ENCODE measurements around the gene ZNF212.

Gene ZNF212

DNA sequence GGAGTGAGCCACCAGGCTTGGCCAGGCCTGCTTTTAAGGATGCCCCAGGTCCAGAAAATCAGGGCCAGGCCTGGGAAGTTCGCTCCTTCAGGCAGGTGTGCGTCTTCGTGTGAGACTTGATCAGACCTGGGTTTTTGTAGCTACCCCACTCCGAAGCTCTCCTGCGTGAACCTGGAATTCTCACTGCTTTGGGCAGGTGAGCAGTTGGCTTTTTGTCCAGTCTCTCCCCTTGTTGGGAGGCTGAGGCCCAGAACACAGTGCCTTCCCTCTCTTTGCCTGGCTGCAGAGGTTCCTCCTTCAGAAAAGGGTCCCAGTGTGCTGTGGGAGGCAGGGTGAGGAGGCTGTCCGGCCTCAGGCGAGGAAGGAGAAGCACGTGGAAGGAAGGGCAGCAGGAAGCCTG is 49.8 kb downstream of the ZNF212 start:
- no peak for DNase-seq

DNA sequence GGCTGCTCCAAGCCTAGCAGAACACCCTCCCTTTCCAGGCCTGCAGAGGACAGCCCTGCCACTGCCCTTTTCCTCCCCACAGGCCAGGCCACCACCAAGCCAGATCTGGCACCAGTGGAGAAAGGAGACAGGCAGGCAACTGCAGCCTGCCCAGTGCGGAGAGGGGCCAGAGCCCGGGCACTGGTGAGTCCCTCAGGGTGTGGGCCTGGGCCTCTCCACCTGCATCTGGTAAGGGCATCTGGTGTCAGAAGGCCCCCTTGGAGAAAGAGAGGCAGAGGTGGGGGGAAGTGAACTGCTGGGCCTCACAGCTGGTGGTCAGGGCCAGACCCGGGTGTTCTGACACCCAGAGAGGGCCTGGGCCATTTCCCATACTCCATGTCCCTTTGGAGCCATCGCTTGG is 50.4 kb downstream of the ZNF212 start:
- DNase-seq, result no peak

DNA sequence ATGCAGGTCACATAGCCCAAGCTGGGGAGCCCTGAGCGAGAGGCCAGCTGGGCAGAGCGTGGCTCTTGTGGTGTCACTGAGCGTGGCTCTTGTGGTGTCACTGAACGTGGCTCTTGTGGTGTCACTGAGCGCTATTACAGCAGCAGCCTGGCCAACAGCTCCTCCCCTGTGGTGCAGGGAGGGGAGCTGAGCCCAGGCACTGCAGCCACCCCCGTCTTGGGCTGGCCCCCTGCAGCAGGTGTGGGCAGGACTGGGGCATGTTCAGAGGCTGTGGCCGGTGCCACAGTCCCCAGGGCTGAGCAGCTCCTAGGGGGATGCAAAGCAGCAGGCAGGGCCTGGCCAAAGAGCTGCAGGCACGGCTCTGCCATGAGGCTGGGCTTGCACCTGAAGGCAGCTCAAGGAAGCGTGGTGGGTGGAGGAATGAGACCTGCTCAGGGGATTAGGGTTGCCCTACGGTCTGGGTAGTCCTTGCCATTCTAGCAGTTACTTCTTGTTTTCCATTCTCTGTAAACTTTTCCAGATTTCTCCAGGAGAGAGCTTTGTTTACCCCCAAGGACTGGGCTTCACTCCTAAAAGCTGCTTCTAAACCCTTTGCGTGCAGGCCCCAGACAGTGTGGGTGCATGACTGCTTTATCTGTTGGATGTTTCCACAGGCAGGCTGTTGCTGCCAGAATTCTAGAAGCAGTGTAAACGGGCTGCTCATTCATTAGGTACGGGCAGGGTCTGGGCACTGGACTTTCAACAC is 51.8 kb downstream of the ZNF212 start:
- no peak for DNase-seq

DNA sequence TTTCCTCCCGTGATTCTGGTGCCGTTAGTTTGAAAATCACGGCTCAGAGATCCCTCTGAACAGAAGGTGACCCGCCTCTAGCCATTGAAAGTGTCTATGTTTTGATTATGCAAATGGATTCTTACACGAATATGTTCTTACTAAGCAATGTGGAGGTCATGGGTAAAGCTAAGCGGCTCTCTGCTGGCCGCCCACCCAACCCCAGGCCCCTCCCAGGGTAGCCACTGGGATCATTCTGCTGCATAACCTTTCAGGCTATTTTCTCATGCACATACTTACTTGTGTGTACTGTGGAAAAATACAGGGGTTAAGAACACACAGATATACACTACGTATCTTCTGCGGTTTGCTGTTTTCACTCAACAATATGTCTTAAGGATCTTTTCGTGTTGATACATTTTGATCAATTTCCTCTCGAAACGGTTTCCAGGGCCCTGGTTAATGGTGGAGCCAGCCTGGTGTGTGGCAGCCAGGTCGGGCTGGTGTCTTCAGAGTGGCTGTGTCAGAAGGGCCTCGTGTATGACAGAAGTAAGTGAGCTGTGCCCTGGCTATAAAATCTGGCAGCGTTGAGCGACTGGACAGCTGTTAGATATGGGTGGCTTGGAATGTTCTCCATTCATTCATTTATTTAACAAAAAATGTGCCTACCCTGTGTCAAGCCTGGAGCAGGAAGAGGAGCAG is 52.5 kb downstream of the ZNF212 start:
- DNase-seq, result no peak

DNA sequence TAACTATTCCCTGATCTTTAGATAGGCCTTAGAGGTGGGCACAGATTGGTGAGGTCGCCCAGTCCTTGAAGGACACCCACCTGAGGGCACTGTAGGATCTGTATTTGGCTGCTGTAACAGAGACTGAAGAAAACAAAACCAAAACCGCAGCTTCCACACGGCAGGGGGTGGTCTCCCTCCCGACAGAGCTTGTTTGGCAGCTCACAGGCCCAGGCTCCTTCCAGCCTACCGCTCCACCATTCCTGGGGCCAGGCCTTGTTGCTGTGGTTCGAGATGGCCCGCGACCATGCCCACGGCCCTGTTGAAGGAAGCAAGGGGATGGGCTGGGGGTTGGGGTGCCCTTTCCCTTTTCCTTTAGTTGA is 53.0 kb downstream of the ZNF212 start:
- DNase-seq, result no peak

DNA sequence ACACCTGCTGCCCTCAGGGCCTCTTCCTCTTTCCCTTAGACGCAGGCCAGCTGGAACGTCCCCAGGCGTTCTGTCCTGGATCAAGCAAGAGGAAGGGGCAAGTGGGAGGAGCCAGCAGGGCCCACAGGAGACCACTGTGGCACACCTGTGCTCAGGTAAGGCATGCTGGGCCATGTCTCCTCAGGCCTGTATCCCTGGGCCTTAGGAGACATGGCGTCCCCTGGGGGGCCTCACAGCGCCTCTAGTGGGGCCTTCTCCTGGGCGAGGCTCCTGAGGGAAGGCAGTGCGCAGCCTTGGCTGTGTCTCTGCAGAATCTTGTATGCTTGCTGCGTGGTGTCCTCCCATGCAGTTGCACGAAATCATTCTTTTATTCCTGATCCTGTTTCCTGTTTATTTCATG is 53.9 kb downstream of the ZNF212 start:
- no peak for DNase-seq

DNA sequence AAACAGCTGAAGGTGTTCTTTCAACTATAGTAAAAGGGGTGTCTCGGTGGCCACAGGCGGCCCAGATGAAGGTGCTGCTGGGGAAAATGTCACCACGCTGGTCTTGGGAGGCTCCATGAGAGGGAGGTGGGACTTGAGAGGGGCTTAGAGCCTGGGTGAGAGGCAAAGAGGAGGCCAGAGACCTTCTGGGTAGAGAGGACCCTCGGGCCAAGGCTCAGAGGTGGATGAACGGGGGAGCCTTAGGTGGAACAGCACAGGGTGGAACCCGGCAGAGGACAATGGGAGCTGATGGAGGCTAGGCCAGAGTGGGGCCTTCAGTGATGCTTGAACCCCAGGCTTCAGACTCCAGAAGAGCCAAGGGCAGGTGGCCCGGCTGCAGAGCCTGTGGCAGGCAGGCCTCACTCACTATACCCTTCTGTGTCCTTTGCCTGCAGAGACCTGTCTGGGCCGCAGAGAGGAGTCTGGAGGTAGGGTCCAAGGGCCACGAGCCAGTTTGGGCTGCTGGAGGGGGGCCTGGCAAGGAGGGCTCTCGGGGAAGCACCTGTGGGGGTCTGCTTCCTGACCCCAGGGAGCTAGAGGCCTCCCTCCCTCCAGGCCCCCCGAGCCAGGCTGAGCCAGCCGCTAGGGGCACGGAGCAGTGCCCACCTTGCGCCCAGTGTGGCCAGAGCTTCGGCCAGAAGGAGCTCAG is 54.6 kb downstream of the ZNF212 start:
- no peak for DNase-seq

DNA sequence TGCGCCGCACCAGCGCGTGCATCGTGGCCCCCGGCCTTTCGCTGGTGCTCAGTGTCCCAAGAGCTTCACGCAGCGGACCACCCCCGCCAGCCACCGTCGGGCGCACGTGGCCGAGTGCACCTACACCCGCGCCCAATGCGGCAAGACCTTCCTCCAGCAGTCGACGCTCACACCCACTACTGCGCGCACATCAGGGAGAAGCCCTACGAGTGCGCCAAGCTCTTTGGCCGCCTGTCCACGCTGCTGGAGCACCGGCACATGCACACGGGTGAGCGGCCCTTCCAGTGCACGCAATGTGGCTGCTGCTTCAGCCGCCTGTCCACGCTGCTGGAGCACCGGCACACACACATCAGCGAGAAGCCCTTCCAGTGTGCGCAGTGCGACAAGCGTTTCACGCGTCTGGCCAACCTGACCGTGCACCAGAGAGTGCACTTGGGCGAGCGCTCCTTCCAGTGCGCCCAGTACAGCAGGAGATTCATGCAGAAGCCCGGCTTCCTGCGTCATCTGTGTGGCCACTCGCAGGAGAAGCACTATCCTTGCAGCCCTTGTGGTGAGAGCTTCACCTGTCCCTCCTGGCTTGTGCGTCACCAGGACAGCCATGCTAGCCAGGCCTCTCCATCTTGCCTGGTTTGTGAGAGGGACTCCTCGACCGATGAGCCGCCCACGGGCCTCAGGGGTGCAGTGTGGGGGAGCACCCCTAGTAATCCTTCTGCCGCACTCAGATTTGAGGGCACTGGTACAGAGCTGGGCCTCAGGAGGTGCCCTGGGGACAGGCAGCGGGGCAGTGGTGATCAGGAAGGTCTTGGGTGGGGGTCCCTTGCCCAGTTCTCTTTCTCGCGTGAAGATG is 55.4 kb downstream of the ZNF212 start:
- no peak for DNase-seq

DNA sequence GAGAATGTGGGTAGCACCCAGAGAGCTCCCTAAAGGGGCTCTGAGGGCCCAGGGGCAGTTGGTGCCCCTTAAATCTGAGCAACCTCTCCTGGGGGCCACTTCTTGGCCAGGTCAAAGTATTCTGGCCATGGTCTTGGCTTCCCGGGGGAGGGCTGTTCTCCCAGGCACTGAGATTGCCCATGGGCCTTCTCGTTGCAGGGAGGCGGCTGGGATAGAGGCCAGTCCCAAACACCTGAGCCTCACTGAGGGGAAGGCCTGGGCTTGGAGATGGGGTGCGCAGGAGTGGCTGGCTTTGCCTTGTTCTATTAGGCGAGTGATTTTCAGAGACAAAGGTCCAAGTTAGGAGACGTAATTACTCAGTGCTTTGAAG is 56.0 kb downstream of the ZNF212 start:
- DNase-seq, result no peak

DNA sequence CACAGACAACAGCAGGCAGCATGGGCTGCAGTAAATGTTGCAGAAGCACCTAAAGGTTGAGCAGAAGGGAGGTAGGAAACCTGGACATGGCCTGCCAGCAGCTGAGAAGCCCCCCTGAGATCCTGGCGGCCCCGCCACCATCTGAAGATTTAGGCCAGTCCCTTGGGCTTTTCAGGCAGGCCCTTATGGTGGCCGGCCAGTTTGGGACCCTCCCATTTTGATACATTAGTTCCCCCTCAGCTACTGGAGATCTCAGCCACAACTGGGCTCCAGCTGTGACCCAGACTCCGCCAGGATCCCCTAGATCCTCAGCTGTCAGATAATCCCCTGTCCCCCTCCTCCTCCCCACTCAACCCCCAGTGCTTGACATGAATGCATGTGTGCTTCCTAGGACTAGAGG is 56.9 kb downstream of the ZNF212 start:
- DNase-seq, result no peak

DNA sequence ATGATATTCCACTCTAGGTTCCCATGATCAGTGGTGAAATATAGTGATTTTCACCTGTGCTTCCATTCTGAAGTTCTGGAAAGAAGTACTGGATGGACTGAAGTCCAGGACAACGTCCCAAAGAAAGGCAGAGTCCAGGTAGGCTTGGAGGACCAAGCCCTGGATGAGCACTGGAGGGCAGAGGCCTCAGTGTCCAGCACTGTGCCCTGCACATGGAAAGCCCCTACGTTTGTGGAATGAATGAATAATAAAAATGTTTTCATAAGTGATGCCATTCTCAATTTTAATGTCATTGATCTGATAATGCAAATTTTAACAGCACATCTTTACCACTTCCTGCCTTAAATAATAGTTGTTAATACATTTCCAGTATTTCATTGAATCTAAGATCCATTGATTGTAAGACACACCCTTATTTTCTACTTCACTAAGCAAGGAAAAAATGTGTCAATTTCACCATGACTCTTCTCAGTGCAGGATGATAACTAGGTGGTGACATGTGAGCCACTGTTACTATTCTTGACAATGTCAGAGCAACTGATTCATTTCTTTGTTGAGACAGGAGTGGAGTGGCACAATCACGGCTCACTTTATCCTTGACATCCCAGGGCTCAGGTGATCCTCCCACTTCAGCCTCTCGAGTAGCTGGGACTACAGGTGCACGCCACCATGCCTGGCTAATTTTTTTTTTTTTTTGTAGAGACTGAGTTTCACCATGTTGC is 57.7 kb downstream of the ZNF212 start:
- peak; percentile 16 for DNase-seq

DNA sequence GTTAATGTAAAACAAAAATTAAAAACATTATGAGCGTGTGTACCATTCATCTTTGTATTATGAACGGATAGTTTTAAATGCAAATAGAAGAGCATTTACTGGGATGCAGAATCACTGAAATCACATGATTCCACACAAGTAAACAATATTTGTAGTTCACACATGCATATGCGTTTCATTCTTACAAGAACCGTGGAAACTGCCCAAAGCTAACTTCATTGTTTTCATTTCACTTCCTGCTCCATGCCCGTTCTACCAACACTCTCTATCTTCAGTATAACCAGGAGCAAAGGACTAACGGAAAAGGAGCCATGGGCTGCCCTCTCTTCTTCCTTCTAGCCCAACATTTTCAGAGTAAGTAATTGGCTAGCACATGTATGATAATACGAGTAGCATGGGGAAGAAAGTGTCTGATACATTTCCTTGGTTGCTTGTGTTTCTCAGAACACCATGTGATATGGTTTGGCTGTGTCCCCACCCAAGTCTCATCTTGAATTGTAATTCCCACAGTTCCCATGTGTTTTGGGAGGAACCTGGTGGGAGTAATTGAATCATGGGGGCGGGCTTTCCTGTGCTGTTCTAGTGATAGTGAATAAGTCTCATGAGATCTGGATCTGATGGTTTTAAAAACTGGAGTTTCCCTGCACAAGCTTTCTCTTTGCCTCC is 61.3 kb downstream of the ZNF212 start:
- DNase-seq, result no peak

DNA sequence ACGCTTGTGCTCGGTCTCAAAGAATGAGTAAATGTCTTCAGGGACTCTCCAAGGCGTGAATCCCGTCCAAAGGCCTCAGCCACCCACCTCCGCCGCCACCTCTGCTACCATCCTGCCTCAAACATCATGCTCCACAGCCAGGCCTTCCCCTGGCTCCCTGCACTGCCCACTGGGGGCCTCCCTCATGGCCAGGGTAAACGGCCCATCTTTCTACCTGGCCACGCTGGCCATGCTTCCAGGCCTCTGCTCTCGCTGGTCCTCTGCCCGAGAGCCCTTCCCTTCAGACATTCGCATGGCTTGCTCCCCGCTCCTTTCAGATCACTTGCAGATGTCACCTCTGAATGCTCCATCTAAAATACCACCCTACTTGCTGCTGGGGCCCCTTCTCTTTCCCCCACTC is 62.8 kb downstream of the ZNF212 start:
- no peak for DNase-seq

DNA sequence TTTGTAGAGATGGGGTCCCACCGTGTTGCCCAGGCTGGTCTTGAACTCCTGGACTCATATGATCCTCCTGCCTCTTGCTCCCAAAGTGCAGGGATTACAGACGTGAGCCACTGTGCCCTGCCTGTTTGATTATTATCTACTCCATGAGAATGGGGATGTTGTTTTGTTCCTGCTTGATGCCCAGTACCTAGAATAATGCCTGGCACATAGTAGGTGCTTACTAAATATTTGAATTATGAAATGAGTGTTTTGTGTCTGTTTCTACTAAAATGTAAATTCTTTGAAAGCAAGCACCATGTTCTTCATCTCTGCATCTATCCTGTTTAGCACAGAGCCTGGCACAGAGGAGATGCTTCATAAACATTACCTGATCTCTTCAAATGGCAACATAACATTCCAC is 63.4 kb downstream of the ZNF212 start:
- DNase-seq, result no peak

DNA sequence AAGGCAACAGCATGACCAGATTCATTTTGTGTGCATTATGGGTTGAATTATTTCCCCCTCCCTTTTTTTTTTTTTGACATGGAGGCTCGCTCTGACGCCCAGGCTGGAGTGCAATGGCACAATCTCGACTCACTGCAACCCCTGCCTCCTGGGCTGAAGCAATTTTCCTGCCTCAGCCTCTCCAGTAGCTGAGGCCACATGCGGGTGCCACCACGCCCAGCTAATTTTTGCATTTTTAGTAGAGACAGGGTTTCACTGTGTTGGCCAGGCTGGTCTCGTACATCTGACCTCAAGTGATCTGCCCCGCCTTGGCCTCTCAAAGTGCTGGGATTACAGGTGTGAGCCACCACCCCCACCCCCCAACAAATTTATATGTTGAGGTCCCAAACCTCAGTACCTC is 64.6 kb downstream of the ZNF212 start:
- DNase-seq, result no peak
